ENCODE measurements around the gene FADS3. TPM values are rescaled to one million over a fixed set of nuclear protein-coding genes. Genes with fewer than 3 reads are reported as not detected.

Gene FADS3
- total and polyA plus RNA-seq, 2 donors (not counting 1 experiment from before 2014, with no cell fraction given): 79.9 to 224 TPM

- TF ChIP-seq EZH2 (IDR thresholded peaks at IDR 0.05; ENCODE audit: low read length, missing control alignments): no peak
- TF ChIP-seq CTCF (conservative IDR thresholded peaks at IDR 0.05 in 1 of 2, IDR thresholded peaks at IDR 0.05 in 1 of 2; ENCODE audit: low read depth in 1 of 2, low read length in 2 of 2): no peak
- Histone ChIP-seq H2AFZ (ENCODE audit: low read length) (no peak overlapping the region), H3K27me3 (ENCODE audit: control insufficient read depth, insufficient read depth, low read length) (no peaks in the 10 kb centered on the region), H3K4me3 (replicated peaks in 1 of 4; ENCODE audit: control extremely low read depth in 1 of 4, insufficient read depth in 1 of 4, low read depth in 3 of 4, low read length in 4 of 4) (no peak overlapping the region), H3K4me2 (ENCODE audit: extremely low read depth, insufficient read depth, low read length) (no peak overlapping the region), H4K20me1 (ENCODE audit: control insufficient read depth, extremely low read depth, insufficient read depth, low read length) (no peaks in the 10 kb centered on the region), H3K9me3 (ENCODE audit: control insufficient read depth, insufficient read depth, low read depth, low read length) (no peaks in the 10 kb centered on the region), H3K79me2 (ENCODE audit: control insufficient read depth, insufficient read depth, low read length) (peaks cover 7% of the 10 kb centered on the region), H3K36me3 (ENCODE audit: control insufficient read depth, insufficient read depth, low read length) (peaks cover 51% of the 10 kb centered on the region), H3K27ac (ENCODE audit: insufficient read depth, low read length) (no peak overlapping the region), H3K4me1 (ENCODE audit: control insufficient read depth, extremely low read depth, insufficient read depth, low read length) (no peaks in the 10 kb centered on the region), H3K9ac (ENCODE audit: insufficient read depth, low read length) (no peak overlapping the region)
- no peak for DNase-seq (ENCODE audit: low read depth in 2 of 2)
Measured at GRCh38 chr11:61842528-61842820, 48.9 kb downstream of the FADS3 start.

GRCh38 chr11:61841636-61842527, 49.5 kb downstream of the FADS3 start:
- H3K36me3 ChIP-seq (ENCODE audit: control insufficient read depth, insufficient read depth, low read length): peaks cover 50% of the 10 kb centered on the region
- no peak overlapping the region for H2AFZ ChIP-seq (ENCODE audit: low read length)
- no peak for DNase-seq (ENCODE audit: low read depth in 2 of 2)
- TF ChIP-seq EZH2 (IDR thresholded peaks at IDR 0.05; ENCODE audit: low read length, missing control alignments): no peak
- no peak for TF ChIP-seq CTCF (conservative IDR thresholded peaks at IDR 0.05 in 1 of 2, IDR thresholded peaks at IDR 0.05 in 1 of 2; ENCODE audit: low read depth in 1 of 2, low read length in 2 of 2)
- no peak overlapping the region for H3K4me2 ChIP-seq (ENCODE audit: extremely low read depth, insufficient read depth, low read length)
- no peaks in the 10 kb centered on the region for H3K9me3 ChIP-seq (ENCODE audit: control insufficient read depth, insufficient read depth, low read depth, low read length)
- H3K27me3 ChIP-seq (ENCODE audit: control insufficient read depth, insufficient read depth, low read length): no peaks in the 10 kb centered on the region
- no peak overlapping the region for H3K27ac ChIP-seq (ENCODE audit: insufficient read depth, low read length)
- H4K20me1 ChIP-seq (ENCODE audit: control insufficient read depth, extremely low read depth, insufficient read depth, low read length): no peaks in the 10 kb centered on the region
- H3K9ac ChIP-seq (ENCODE audit: insufficient read depth, low read length): no peak overlapping the region
- no peaks in the 10 kb centered on the region for H3K4me1 ChIP-seq (ENCODE audit: control insufficient read depth, extremely low read depth, insufficient read depth, low read length)
- H3K79me2 ChIP-seq (ENCODE audit: control insufficient read depth, insufficient read depth, low read length): peaks cover 11% of the 10 kb centered on the region
- H3K4me3 ChIP-seq (replicated peaks in 1 of 4; ENCODE audit: control extremely low read depth in 1 of 4, insufficient read depth in 1 of 4, low read depth in 3 of 4, low read length in 4 of 4): no peak overlapping the region

- H3K4me1 ChIP-seq (ENCODE audit: control insufficient read depth, extremely low read depth, insufficient read depth, low read length): no peaks in the 10 kb centered on the region
- no peaks in the 10 kb centered on the region for H4K20me1 ChIP-seq (ENCODE audit: control insufficient read depth, extremely low read depth, insufficient read depth, low read length)
- no peak overlapping the region for H3K9ac ChIP-seq (ENCODE audit: insufficient read depth, low read length)
- peaks cover 24% of the 10 kb centered on the region for H3K79me2 ChIP-seq (ENCODE audit: control insufficient read depth, insufficient read depth, low read length)
- no peak overlapping the region for H2AFZ ChIP-seq (ENCODE audit: low read length)
- H3K4me2 ChIP-seq (ENCODE audit: extremely low read depth, insufficient read depth, low read length): no peak overlapping the region
- no peak for TF ChIP-seq CTCF (conservative IDR thresholded peaks at IDR 0.05 in 1 of 2, IDR thresholded peaks at IDR 0.05 in 1 of 2; ENCODE audit: low read depth in 1 of 2, low read length in 2 of 2)
- TF ChIP-seq EZH2 (IDR thresholded peaks at IDR 0.05; ENCODE audit: low read length, missing control alignments): no peak
- H3K27ac ChIP-seq (ENCODE audit: insufficient read depth, low read length): no peak overlapping the region
- H3K27me3 ChIP-seq (ENCODE audit: control insufficient read depth, insufficient read depth, low read length): no peaks in the 10 kb centered on the region
- peaks cover 45% of the 10 kb centered on the region for H3K36me3 ChIP-seq (ENCODE audit: control insufficient read depth, insufficient read depth, low read length)
- no peaks in the 10 kb centered on the region for H3K9me3 ChIP-seq (ENCODE audit: control insufficient read depth, insufficient read depth, low read depth, low read length)
- H3K4me3 ChIP-seq (replicated peaks in 1 of 4; ENCODE audit: control extremely low read depth in 1 of 4, insufficient read depth in 1 of 4, low read depth in 3 of 4, low read length in 4 of 4): no peak overlapping the region
- DNase-seq (ENCODE audit: low read depth in 2 of 2): no peak
Measured at GRCh38 chr11:61840371-61840770, 51.0 kb downstream of the FADS3 start.

Measured in fibroblast of lung (primary cell).